Panc1 (cell line): ENCODE data around the gene ANO8. TPM values are rescaled to one million over a fixed set of nuclear protein-coding genes. Genes with fewer than 3 reads are reported as not detected.

Source experiments
- ATAC-seq: fragments of 200-7000 bp; cut with Tn5 transposase; 2 replicates; pipeline ENCODE4 v1.9.1; 2020; ENCODE audit warnings: mild to moderate bottlenecking, moderate library complexity
- BruUV-seq: library from RNA; stranded (reverse); fragments of 400-500 nt; replicated peaks from 2 replicates; lab custom pipeline; 2021; lab: Mats Ljungman, UMichigan
- CTCF ChIA-PET: fragments of 300-600 bp; sonication (Branson Sonifier 250); formaldehyde crosslinking; loops from one replicate; lab custom pipeline; 2022; ENCODE audit warnings: antibody characterized with exemption; lab: Charles Lee
- POLR2A ChIA-PET: fragments of 300-600 bp; sonication (Branson Sonifier 250); formaldehyde crosslinking; loops from one replicate; lab custom pipeline; 2022; ENCODE audit warnings: antibody characterized with exemption; lab: Charles Lee
- DNase-seq: peaks from one replicate; pipeline ENCODE4 v3.0.0-alpha.2; 2010; ENCODE audit warnings: low read depth, low spot score
- H3K27ac ChIP-seq: 2 replicates; pipeline ENCODE4 v1.5.1; 2011; ENCODE audit warnings: mild to moderate bottlenecking, low read length, inconsistent platforms
- H3K27me3 ChIP-seq: fragments of 200-500 bp; sonication (Bioruptor generic); 2 replicates; pipeline ENCODE4 v1.6.0; 2014; ENCODE audit warnings: low read length, inconsistent platforms; ENCODE audit not compliant: control insufficient read depth, insufficient read depth
- H3K36me3 ChIP-seq: fragments of 200-500 bp; sonication (Bioruptor generic); 2 replicates; pipeline ENCODE4 v1.5.1; 2014; ENCODE audit warnings: inconsistent platforms, mild to moderate bottlenecking, low read length, moderate library complexity; ENCODE audit not compliant: control insufficient read depth, insufficient read depth
- H3K4me1 ChIP-seq: 2 replicates; pipeline ENCODE4 v1.5.1; 2011; ENCODE audit warnings: inconsistent platforms, mild to moderate bottlenecking, low read length, moderate library complexity; ENCODE audit not compliant: control insufficient read depth, insufficient read depth
- H3K4me3 ChIP-seq, 2 experiments: 2 replicates each; pipeline ENCODE4 v1.5.1; 2011 to 2012; ENCODE audit warnings: low read depth in 2 of 2, low read length in 2 of 2, mild to moderate bottlenecking in 2 of 2, inconsistent platforms in 1 of 2, moderate library complexity in 1 of 2
- H3K9me3 ChIP-seq: fragments of 200-500 bp; sonication (Bioruptor generic); 2 replicates; pipeline ENCODE4 v1.5.1; 2014; ENCODE audit warnings: low read depth, mild to moderate bottlenecking, inconsistent platforms, low read length, moderate library complexity; ENCODE audit not compliant: control insufficient read depth, insufficient read depth
- POLR2AphosphoS5 ChIP-seq: IDR thresholded peaks from 2 replicates; pipeline ENCODE4 v1.6.1; 2012; ENCODE audit warnings: mild to moderate bottlenecking, low read depth, low read length, moderate library complexity
- REST ChIP-seq, 2 experiments: IDR thresholded peaks; 2 replicates each; pipeline ENCODE4 v1.6.1; 2011 to 2012; ENCODE audit warnings: low read depth in 2 of 2, control low read depth in 1 of 2, low read length in 1 of 2, mild to moderate bottlenecking in 1 of 2, moderate library complexity in 1 of 2; ENCODE audit not compliant: insufficient read depth in 1 of 2
- SIN3A ChIP-seq: IDR thresholded peaks from 2 replicates; pipeline ENCODE4 v1.6.1; 2012; ENCODE audit warnings: low read depth, mild to moderate bottlenecking, low read length, moderate library complexity, borderline replicate concordance; ENCODE audit not compliant: insufficient read depth
- TCF7L2 ChIP-seq: IDR thresholded peaks from 2 replicates; pipeline ENCODE4 v1.6.1; 2011; ENCODE audit warnings: mild to moderate bottlenecking, low read depth, low read length, inconsistent platforms
- in situ Hi-C: cut with HindIII; loops from 2 replicates; pipeline ENCODE4 v1.10.0; 2016; ENCODE audit warnings: low sequenced_read_pairs, low pct_unique_long_range_greater_than_20kb
- intact Hi-C: fragments of 100-400 bp; cut with micrococcal nuclease; formaldehyde crosslinking; loops from one replicate; pipeline ENCODE4 v1.10.0; 2022; ENCODE audit not compliant: unreplicated experiment
- total RNA-seq: library from RNA; stranded (reverse); gene quantifications from one replicate; pipeline ENCODE4 v1.2.1, GENCODE V29; 2021; ENCODE audit not compliant: unreplicated experiment
- TF ChIP-seq, protein P1 (sequence below): fragments of 450-650 bp; IDR thresholded peaks from 2 replicates; pipeline ENCODE4 v1.5.1; 2017; ENCODE audit warnings: mild to moderate bottlenecking

The ANO8 gene
- total RNA-seq, 1 experiment from 2014 or later = 13.5 TPM

GRCh38 chr19:17307876-17308377 lies 26.7 kb downstream of the ANO8 start:
- intact Hi-C loops = loop anchor here (10.0 kb wide), 1 partner anchor 1087 kb away; the partner anchor contains the start of gene LRRC25
- H3K27me3 ChIP-seq = no peaks in the 10 kb centered on the region
- no TSS peak for BruUV-seq
- in situ Hi-C loops = no loop called here
- peaks cover 4% of the 10 kb centered on the region; the same call in 1 of the 2 replicates for H3K36me3 ChIP-seq
- ChIA-PET POLR2A (interaction anchor here (0.6 kb wide), 1 partner anchor 107 kb away, joined by 10 read pairs; no protein-coding TSS in a partner anchor), CTCF (no interaction called here)
- DNase-seq (no peak), ATAC-seq (no peak)
- no peaks in the 10 kb centered on the region for H3K9me3 ChIP-seq
- H3K4me1 ChIP-seq = peaks cover 46% of the 10 kb centered on the region
- no peak overlapping the region for H3K4me3 ChIP-seq
- H3K27ac ChIP-seq = 0 out of 2 replicates have a peak overlapping the region, but pooled peaks have one; percentile 23
- TF ChIP-seq SIN3A (no peak), TCF7L2 (no peak), REST (IDR thresholded peaks at IDR 0.05; ENCODE audit: insufficient read depth in 1 of 2, low read depth in 2 of 2, low read length in 1 of 2) (no peak), POLR2AphosphoS5 (no peak)
- TF ChIP-seq, protein P1, sequence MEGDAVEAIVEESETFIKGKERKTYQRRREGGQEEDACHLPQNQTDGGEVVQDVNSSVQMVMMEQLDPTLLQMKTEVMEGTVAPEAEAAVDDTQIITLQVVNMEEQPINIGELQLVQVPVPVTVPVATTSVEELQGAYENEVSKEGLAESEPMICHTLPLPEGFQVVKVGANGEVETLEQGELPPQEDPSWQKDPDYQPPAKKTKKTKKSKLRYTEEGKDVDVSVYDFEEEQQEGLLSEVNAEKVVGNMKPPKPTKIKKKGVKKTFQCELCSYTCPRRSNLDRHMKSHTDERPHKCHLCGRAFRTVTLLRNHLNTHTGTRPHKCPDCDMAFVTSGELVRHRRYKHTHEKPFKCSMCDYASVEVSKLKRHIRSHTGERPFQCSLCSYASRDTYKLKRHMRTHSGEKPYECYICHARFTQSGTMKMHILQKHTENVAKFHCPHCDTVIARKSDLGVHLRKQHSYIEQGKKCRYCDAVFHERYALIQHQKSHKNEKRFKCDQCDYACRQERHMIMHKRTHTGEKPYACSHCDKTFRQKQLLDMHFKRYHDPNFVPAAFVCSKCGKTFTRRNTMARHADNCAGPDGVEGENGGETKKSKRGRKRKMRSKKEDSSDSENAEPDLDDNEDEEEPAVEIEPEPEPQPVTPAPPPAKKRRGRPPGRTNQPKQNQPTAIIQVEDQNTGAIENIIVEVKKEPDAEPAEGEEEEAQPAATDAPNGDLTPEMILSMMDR = no peak

DNA sequence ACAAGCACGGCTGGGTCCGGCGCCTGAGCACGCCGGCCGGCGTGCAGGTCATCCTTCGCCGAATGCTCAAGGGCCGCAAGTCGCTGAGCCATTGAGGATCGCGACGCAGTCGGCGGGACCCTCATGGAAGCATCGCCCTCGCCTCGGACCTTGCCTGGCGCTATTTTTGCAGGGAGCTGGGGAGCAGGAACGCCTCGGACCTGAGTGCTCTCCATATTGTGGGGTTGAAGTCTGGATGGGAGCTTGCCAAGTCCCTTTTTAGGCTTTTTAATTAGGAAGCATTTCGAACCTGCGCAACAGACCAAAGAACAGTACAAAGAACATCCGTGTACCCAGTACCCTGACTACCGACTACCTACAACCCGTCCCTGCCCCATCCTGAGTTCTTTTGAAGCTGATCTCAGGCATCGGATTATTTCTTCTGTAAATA lies 28.4 kb downstream of the ANO8 start:
- H3K36me3 ChIP-seq = peaks cover 4% of the 10 kb centered on the region; the same call in 1 of the 2 replicates
- POLR2A ChIA-PET = interaction anchor here (0.8 kb wide), 1 partner anchor 30 kb away, joined by 3 read pairs; no protein-coding TSS in a partner anchor
- no peak for DNase-seq
- H3K4me3 ChIP-seq = peak overlapping the region; percentile 60 to 77
- TSS peak; percentile 34 for BruUV-seq
- H3K4me1 ChIP-seq = peaks cover 39% of the 10 kb centered on the region
- H3K27me3 ChIP-seq = no peaks in the 10 kb centered on the region
- CTCF ChIA-PET = interaction anchor here (0.7 kb wide), 1 partner anchor 26 kb away, joined by 3 read pairs; no protein-coding TSS in a partner anchor
- TF ChIP-seq, protein P1 = no peak
- no peak for TF ChIP-seq POLR2AphosphoS5
- no peaks in the 10 kb centered on the region for H3K9me3 ChIP-seq
- ATAC-seq = no peak; the same call in 1 of the 2 replicates
- intact Hi-C loops = loop anchor here (10.0 kb wide), 1 partner anchor 1089 kb away; the partner anchor contains the start of gene LRRC25
- peak overlapping the region; percentile 92 for H3K27ac ChIP-seq
- in situ Hi-C loops = no loop called here
